Measurements from ENCODE around the gene CROCC2.

CROCC2 gene

DNA sequence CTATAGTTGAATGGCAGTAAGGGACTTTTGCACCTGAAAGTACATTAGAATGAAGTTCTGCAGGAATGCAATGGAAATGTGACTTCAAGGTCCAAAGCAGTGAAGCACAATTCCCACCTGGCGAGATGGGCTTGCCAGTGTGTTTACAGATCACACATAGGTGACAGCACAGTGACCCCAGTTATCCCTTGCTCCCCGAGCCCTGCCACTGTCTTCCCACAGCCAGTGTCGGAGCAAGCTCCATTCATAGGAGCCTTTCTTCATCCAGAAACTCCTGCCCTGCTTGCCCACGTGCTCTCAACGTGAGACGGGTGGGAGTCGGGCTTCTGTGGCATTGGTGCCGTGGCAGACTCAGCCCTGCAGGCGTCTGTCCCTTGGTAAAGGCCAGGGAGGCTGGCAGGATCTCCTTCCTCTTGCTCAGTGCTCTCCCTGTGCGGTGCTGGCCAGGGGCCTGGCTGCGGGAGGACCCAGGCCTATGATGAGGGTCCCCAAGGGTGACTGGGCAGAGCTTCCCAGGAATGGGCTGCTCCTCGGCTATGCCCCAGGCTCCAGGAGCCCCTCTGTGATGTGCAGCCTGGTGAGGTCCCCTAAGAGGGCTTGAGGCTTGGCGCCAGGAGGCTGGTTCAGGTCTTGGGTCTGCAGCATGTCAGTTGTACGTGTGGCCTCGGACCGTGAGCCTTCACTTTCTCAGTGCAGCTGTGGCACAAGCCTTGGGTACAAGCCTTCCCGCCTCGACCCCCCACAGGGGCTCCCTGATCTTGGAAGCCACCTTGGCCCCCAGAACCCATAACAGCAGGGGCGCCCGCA, 132.4 kb downstream of the CROCC2 start:
- Histone ChIP-seq H3K4me3 (ENCODE audit: low read depth, low read length) (no peak overlapping the region), H3K36me3 (ENCODE audit: control insufficient read depth, insufficient read depth, low read length) (no peaks in the 10 kb centered on the region), H3K27me3 (ENCODE audit: control insufficient read depth, insufficient read depth, low read length) (peaks cover 33% of the 10 kb centered on the region), H3K27ac (ENCODE audit: low read depth, low read length) (no peak overlapping the region), H3K9me3 (ENCODE audit: control insufficient read depth, insufficient read depth, low read length) (no peaks in the 10 kb centered on the region), H3K4me1 (ENCODE audit: control insufficient read depth, insufficient read depth, low read length) (peaks cover 6% of the 10 kb centered on the region; the same call in 1 of the 2 replicates), H3K9ac (ENCODE audit: low read depth, low read length) (no peak overlapping the region)

DNA sequence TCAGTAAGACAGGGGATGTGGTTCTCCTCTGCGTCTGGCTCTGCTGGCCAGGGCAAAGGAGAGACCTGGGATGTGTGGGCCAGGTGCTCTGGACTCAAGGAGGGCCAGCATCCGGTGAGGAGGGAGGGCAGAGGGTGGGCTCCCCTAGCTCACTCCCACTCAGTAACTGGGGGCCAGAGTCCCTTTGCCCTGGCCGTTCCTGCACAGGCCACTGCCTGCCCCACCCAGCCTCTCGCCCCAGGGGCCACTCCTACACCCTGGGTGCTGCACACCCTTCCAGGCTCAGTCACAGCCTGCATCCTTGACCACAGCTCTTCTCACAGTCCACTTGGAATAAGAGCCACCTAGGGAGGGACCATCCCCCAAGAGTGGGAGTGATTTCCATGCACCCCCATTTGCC, 133.3 kb downstream of the CROCC2 start:
- peaks cover 33% of the 10 kb centered on the region for H3K27me3 ChIP-seq (ENCODE audit: control insufficient read depth, insufficient read depth, low read length)
- H3K4me3 ChIP-seq (ENCODE audit: low read depth, low read length): no peak overlapping the region
- no peak overlapping the region for H3K9ac ChIP-seq (ENCODE audit: low read depth, low read length)
- H3K36me3 ChIP-seq (ENCODE audit: control insufficient read depth, insufficient read depth, low read length): no peaks in the 10 kb centered on the region
- H3K9me3 ChIP-seq (ENCODE audit: control insufficient read depth, insufficient read depth, low read length): no peaks in the 10 kb centered on the region
- H3K4me1 ChIP-seq (ENCODE audit: control insufficient read depth, insufficient read depth, low read length): peaks cover 6% of the 10 kb centered on the region; the same call in 1 of the 2 replicates
- no peak overlapping the region for H3K27ac ChIP-seq (ENCODE audit: low read depth, low read length)

- H3K27ac ChIP-seq (ENCODE audit: low read depth, low read length): no peak overlapping the region
- peaks cover 26% of the 10 kb centered on the region for H3K27me3 ChIP-seq (ENCODE audit: control insufficient read depth, insufficient read depth, low read length)
- no peak overlapping the region for H3K9ac ChIP-seq (ENCODE audit: low read depth, low read length)
- no peak overlapping the region for H3K4me3 ChIP-seq (ENCODE audit: low read depth, low read length)
- peaks cover 6% of the 10 kb centered on the region; the same call in 1 of the 2 replicates for H3K4me1 ChIP-seq (ENCODE audit: control insufficient read depth, insufficient read depth, low read length)
- H3K9me3 ChIP-seq (ENCODE audit: control insufficient read depth, insufficient read depth, low read length): no peaks in the 10 kb centered on the region
- no peaks in the 10 kb centered on the region for H3K36me3 ChIP-seq (ENCODE audit: control insufficient read depth, insufficient read depth, low read length)
These were observed 134.1 kb downstream of the CROCC2 start for GRCh38 chr2:241040081-241040803.

DNA sequence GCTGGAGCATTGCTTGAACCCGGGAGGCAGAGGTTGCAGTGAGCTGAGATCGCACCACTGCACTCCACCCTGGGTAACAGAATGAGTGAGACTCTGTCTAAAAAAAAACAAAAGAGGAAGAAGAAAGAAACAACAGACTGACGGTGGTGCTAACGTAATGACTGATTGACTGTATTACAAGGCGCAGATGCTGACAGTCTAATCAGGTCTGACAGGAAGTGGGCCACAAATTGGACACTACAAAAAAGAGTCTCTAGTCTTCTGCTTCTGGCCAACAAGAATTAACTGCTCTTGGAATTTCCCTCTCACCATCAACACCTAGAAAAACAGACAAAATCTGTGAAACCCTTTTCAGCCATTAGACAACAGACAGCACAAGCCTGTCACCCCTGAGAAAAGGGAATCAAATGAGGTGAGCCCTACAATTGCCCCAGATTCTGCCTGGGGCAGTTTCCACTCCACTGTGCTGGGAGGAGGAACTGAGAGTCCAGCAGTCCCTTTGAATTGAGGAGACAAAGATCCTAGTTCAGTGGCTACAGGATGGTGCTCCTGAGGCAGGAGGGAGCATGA, 135.5 kb downstream of the CROCC2 start:
- H3K4me3 ChIP-seq (ENCODE audit: low read depth, low read length): no peak overlapping the region
- no peaks in the 10 kb centered on the region for H3K36me3 ChIP-seq (ENCODE audit: control insufficient read depth, insufficient read depth, low read length)
- peaks cover 18% of the 10 kb centered on the region for H3K27me3 ChIP-seq (ENCODE audit: control insufficient read depth, insufficient read depth, low read length)
- no peak overlapping the region for H3K27ac ChIP-seq (ENCODE audit: low read depth, low read length)
- no peak overlapping the region for H3K9ac ChIP-seq (ENCODE audit: low read depth, low read length)
- H3K9me3 ChIP-seq (ENCODE audit: control insufficient read depth, insufficient read depth, low read length): no peaks in the 10 kb centered on the region
- H3K4me1 ChIP-seq (ENCODE audit: control insufficient read depth, insufficient read depth, low read length): peaks cover 5% of the 10 kb centered on the region; the same call in 1 of the 2 replicates
